Activated T-cell treated with anti-CD3 and anti-CD28 coated beads for 4 hours (primary cell): ENCODE results near the gene MOBP.
"Not testable (repeated sequence)": the region's sequence is repeated elsewhere in the genome, so short reads cannot be mapped to it uniquely, and the experiment has no call there.

ENCODE experiments used
- DNase-seq: peaks from one replicate; pipeline ENCODE4 v3.0.0-alpha.2; 2020

MOBP gene, protein sequence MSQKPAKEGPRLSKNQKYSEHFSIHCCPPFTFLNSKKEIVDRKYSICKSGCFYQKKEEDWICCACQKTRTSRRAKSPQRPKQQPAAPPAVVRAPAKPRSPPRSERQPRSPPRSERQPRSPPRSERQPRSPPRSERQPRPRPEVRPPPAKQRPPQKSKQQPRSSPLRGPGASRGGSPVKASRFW

DNA sequence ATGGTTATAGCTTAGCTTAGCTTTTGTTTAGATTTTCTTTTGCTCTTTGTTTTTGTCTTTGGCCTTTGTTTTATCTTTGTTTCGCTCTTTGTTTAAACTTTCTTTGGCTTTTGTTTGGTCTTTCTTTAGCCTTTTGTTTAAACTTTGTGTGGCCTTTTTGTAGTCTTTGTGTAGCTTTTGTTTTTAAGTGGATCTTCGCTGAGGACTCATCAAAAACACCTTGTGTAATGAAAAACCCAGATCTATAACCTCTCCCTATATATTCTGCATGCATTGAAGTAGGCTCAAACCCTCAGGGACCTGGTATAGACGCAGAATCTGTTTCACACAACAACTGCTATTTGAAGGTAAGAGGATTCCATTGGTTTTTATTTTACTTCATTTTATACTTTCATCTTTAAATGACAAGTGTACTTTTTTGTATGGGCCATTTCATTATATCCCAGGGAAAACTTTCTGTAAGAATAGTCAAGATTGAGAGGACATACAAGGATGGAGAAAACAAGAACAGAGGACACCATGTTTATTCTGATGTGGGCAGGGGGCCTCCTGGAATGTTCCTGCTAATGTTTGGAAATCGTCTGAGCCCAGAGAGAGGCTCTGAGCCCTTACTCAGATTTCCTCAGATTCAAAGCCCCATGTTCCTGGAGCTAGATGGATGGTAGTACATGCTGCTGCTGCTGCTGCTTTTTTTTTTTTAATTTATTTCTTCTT lies at the start of gene MOBP:
Gene MOBP, plus strand, starts transcription at position 287 of the 714 bp plus-strand sequence. CDS start 34,390 bp downstream, outside the sequence.
- DNase-seq: no peak

DNA sequence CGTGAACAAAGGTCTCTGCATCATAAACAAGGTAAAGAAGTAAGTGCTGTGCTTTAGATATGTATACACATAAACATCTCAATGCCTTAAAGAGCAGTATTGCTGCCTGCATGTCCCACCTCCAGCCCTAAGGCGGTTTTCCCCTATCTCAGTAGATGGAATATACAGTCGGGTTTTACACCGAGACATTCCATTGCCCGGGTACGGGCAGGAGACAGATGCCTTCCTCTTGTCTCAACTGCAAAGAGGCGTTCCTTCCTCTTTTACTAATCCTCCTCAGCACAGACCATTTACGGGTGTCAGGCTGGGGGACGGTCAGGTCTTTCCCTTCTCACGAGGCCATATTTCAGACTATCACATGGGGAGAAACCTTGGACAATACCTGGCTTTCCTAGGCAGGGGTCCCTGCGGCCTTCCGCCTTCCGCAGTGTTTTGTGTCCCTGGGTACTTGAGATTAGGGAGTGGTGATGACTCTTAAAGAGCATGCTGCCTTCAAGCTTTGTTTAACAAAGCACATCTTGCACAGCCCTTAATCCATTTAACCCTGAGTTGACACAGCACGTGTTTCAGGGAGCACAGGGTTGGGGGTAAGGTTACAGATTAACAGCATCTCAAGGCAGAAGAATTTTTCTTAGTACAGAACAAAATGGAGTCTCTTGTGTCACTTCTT lies 48.8 kb upstream of the MOBP start:
- not testable (repeated sequence) for DNase-seq

DNA sequence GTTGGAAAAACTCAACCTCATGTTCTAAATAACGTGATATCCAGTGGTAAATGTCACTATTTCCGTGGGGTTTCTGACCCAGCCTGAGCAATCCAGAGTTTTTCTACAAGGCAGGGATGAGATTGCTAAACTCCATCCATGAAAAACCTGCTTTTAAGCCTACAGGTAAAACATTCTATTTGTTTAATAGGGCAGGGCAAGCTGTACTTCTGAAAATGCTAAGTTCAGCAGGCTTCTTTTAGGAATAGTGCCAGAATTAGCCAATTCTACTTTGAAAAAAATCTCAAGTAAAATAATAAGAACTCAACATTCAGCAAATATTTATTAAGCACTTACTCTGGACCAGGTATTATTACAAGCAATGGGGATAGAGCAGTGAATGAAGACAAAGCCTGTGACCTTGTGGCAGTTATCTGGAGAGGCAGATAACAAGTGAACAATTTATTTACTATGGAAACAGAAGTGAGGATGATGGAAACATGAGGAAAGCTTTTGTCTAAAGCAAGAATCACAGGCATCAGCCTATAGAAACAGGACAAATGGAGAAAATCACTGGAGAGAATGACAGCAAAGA lies 47.7 kb upstream of the MOBP start:
- no peak for DNase-seq

DNA sequence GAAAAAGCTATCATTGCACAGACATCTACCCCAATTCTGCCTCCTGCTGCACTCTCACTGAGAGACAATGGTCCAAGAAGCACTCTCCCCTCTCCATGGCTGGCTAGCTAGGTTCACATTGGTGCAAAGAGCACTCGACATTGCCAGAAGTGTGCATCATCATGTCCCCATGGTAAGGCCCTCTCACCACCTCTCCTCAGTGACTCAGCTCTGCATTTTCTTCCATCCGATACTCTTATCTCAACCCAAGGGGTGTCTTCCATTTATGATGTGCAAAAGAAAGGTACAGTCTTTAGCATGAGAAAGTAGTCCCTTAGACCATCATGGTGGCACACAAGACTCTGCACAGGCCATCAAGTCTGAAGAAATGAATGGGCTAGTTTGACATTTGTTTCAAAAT lies 46.9 kb upstream of the MOBP start:
- no peak for DNase-seq

DNA sequence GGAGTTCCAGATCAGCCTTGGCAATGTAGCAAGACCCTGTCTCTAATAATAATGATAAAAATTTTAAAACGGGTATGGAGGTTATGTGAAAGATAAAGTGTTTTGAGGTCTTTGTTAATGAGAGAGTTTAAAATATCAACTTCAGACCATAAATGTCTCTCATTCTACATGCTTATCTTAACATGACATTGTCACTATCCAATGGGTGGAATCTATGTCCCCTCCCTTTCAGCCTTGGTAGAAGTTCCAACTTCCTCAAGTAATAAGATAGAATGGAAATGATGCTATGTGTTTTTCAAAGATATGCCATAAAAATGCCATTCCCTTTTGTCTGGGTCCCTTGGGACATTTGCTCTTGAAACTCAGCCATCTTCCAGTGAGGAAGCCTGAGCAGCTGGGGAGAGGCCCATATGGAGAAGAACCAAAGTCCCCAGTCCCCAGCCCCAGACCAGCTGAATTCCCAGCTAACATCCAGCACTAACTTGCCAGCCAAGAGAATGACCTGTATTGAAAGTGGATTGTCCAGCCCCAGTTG lies 44.0 kb upstream of the MOBP start:
- DNase-seq: no peak

DNA sequence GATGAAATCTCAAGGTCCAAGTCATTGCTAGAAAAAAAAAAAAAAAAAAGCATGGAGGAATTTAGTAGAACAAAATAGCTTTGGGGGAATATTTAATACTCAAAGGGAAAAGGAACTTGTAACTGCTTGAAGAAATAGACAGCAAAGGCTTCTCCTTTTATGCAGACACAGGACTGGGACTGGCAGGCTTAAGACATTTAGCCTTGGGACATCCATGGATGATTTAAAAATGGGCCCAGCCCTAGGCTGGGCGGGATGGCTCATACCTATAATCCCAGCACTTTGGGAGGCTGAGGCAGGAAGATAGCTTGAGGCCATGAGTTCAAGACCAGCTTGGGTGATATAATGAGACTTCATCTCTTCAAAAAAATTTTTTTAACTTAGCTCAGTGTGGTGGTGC lies 41.2 kb upstream of the MOBP start:
- no peak for DNase-seq

DNA sequence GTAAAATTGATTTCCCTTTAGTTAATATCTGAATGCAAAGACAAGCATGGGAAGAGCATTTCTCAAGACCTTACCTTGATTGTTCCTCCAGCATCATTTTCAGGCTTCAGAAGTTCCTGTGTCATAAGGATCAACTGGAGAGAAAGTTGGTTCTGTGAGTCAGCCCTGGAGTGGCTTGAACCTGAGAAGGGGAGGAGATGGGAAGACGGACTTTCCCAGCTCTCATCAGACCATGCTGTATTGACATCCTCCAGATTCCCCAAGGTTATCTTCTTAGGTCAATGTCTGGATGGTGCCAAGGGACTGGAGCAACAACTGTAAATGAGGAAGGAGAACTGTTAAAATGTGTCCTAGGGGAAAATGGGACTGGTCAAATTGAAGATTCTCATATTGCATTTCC lies 40.0 kb upstream of the MOBP start:
- no peak for DNase-seq

DNA sequence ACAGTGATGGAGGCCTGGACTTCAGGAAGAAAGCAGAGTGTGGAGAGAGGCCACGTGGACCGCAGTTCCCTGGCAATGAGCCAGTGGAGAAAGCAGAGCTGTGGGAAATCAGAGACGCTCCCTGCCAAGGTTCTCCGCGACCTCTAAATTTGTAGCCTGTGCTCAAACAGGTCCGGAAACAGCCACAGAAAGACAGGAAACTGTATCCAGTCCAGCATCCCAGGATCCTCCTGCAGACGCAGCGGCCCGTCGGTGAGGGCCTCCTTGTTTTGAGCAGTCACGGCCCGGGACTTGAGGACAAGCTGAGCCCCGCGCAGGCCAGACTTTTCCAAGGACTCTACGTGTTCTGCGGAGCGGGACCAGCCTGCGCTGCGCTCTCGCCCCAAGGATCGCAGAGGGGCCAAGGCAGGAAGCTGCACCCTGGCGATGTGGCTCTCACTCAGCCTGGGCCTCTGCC lies 38.7 kb upstream of the MOBP start:
- no peak for DNase-seq

DNA sequence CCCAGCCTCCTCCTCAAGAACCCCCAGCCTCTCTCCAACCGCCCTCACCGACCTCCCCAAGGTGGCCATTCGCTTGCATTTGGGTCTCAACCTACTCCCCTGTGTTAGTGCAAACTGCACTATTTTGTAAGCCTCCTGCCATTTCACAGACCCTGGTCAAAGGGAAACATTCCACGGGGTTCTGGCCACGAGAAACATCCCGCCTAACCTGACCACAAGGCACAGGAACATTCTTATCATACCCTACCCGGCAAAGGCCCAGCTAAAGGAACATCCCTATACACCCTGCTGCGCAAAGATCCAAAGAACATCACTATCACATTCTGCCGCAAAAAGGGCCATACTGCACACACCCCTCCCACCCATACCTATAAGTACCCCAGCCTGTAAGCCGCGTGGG lies 38.0 kb upstream of the MOBP start:
- DNase-seq: no peak

DNA sequence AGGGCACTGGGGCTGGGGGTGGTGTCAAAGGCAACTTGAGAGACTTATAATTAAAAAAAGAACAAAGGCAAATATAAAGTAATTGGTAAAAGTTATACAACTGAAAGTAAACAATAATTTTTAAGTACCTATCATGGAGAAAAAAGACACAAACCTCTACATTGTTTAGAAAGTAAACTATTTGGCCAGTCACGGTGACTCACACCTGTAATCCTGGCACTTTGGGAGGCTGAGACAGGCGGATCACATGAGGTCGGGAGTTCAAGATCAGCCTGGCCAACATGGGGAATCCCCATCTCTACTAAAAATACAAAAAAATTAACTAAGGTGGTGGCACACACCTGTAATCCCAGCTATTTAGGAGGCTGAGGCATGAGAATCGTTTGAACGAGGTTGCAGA lies 35.1 kb upstream of the MOBP start:
- DNase-seq: no peak

DNA sequence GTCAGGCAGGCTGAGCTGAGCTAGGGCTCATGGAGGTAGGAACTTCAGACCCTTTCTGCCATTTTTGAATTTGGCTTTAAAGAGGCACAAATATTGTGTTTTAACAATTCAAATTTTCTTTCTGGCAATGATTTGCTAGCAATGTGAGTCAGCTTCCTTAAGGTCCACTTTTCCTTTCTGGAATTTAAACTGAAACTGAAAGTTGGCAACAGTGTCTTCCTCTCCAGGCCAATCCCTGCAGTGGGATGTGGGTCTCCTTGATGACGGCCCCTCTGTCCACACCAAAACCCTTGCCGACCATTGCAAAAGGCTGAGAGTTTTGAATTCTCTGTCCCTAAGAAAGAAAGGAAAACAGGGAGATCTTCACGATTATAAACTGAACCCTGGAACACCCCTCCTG lies 33.8 kb upstream of the MOBP start:
- no peak for DNase-seq

DNA sequence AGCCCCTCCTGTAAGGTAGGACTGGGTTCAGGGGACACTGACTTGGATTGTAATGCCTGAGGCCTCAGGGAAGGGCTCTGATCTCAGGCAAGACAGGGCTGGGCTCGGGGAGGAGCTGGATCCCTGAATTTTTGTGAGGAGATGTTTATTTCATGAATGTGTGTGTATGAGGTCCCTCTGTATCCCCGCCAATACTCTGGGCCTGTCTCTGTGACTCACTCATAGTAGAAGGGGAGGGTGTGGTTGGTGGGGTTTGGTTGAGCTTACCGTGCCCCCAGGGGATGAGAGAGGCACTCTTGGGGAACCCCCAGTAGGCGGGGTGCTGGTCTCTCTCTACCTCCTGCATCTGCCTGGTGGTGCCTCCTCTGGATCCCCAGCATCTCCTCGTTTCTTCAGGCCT lies 32.9 kb upstream of the MOBP start:
- DNase-seq: no peak

DNA sequence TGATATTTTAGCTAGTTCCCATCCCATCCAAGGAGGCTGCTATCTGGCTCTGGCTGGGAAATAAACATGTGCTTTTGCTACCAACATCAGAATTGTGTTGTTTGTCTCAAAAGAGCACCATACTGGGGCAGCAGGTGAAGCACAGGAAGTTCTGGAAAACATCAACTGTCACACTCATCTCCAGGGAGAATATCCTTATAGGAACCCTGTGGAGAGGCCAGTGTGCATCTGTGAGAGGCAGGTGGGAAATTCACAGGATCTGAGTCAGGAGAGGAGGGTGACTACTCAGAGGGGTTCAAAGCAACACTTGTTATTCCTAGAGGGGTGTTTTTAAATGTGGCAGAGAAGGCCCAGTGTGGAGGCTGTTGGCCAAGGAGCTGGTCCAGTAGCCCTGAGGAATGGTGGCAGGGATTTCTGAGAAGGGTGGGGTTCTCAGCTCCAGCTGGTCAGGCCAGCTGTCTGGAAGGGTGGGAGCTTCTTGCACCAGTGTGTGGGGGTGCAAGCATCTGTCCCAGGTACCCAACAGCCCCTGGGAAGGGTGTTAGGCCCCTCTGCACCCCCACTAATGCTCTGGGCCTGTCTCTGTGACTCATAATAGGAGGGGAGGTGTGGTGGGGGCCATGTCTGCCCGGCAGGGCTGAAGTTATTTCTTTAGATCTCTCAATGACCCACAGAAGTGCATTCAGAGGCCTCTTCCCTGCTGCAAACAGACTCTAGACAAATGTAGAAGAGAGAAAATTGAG lies 32.3 kb upstream of the MOBP start:
- no peak for DNase-seq

DNA sequence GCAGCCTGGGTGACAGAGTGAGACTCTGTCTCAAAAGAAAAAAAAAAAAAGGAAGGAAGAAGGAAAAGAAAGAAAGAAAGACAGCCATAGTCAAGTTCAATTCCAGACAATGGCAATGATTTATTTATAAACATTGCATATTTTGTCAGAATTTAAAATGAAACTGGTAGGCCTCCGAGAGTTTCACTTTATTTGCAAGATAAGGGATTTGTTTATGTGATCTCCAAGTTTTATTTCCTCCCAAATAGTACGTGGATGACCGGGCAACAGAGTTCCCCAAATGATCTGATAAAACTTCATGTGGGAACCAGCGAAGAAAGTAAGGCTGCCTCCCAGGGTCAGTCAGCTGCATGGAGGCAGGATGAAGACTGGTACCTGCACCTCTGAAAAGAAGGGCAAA lies 28.6 kb upstream of the MOBP start:
- DNase-seq: no peak

DNA sequence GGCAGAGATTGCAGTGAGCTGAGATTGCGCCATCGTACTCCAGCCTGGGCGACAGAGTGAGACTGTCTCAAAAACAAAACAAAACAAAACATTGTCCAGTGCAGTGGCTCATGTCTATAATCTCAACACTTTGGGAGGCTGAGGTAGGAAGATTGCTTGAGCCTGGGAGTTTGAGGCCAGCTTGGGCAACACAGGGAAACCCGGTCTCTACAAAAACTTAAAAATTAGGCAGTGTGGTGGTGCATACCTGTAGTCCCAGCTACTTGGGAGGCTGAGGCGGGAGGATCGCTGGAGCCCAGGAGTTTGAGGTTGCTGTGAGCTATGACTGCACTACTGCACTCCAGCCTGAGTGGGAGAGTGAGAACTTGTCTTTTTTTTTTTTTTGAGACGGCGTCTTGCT lies 27.2 kb upstream of the MOBP start:
- no peak for DNase-seq

DNA sequence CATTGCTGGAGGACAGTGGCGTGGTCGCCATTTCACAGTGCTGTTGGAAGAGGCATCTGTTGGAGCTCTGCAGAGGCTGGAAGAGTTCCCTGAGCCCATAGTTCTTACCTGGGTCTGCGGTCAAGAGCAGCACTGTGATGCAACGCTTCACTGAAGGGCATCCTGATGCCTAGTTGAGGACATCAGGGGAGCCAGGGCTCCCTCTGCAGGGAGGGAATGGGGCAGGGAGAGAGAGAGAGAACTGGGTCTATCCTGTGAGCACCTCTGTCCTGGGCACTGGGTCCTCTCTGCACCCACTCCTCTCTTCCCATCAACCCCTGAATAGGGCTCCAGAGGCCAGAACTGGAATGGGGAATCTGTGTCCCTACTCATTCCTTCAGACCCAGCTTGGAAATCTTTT lies 23.9 kb upstream of the MOBP start:
- no peak for DNase-seq

DNA sequence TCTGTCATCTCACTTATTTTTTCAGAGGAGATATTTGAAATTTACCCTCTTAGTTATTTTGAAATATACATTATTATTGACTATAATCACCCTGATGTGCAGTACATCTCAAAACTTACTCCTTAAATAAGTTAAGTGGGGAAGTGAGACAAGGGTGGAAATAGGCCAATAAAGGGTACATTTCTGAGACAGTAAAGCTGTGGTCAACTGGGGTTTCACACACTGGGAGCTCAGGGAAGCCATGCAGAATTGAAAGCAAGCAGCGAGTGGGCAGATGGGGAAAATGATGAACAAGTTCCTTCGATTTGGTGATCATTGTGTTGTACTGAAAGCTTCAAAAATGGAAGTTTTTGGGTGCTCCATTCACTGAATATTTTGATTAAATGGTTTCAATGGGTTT lies 21.6 kb upstream of the MOBP start:
- DNase-seq: no peak

DNA sequence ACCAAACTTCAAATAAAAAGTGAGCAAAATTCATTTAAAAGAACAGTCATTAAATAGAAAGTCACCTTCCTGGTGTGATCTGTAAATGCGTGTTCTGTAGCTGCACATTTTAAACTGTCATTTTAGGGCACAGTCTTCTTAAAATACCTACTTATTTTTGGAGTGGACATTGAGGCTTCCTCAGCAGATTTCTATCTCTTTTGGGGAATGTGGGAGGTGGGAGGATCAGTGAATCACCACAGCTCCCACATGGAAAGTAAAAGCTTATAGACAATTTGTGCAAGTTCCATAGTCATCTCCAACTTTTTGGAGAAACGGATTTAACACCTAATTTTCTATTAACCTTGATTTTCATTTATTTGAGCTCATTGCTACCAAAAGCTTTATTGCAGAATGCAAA lies 21.0 kb upstream of the MOBP start:
- no peak for DNase-seq

DNA sequence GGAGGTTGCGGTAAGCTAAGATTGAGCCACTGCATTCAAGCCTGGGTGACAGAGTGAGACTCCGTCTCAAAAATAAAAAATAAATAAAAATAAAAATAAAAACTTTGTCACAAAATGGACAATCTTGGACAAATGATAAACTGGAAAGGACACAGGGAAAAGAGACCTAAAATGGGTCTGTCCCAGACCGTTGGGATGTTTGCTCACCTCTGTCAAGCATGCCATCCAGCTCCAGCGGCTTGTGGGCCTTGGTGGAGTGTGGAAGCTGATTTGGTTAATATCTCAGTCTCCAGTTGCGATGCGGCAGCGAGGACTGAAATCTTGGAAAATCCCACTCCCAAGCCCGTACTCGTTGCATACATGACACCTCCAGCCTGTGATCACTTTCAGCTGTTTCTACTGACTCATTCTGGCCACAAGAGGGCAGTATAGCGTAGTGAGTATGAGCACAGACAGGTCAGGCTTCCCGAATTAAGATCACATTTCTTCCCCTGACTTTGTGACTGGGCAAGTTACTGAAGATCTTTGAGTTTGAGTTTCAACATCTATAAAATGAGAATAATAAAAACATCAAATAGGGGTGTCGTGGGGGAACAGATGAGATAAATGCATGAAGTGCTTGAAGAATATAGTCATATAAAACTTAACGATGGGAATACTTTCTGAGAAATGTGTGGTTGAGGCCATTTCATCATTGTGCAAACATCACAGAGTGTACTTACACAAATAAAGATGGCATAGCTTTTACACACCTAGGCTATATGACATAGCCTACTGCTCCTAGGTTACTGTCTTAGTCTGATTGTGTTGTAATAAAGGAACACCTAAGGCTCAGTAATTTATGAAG lies 19.6 kb upstream of the MOBP start:
- peak; percentile 55 for DNase-seq

DNA sequence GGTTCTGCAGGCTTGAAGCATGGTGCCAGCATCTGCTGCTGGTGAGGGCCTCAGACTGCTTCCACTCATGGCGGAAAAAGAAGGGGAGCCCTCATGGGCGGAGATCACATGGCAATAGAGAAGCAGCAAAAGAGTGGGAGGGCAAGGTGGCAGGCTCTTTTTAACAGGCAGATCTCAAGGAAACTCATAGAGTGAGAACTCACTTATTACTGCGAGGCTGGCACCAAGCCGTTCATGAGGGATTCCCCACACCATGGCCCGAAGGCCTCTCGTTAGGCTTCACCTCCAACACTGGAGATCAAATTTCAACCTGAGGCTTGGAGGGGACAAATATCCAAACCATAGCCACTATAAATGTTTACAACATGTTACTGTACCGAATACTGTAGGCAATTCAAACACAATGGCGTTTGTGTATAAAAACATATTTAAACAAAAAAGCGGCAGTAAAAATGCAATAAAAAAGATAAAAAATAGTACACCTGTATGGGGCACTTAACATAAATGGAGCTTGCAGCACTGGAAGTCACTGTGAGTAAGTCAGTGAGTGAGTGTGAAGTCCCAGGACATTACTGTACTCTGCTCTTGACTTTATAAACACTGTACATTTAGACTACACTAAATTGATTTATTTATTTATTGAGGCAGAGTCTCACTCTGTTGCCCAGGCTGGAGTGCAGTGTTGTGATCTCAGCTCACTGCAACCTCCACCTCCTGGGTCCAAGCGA lies 18.8 kb upstream of the MOBP start:
- no peak for DNase-seq

DNA sequence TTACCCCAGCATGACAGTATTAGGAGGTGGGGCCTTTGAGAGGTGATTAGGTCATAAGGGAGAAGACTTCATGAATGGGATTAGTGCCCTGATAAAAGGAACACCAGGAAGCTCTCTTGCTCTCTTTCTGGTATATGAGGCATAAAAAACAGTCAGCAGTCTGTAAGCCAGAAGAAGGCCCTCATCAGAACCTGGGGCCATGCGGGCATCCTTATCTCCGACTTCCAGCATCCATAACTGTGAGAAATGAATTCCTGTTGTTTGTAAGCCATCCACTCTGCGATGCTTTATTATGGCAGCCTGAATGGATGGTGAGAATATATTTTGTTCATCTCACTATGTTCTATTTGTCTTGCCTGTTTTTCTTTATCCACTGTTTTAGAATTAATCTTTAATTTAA lies 17.7 kb upstream of the MOBP start:
- DNase-seq: no peak
